Stimulated activated CD4-positive, alpha-beta T cell treated with anti-CD3 and anti-CD28 coated beads, Interleukin-1b, Interleukin-23, amount 100 ng/mL, for 24 hours (primary cell): ENCODE data around the gene SBSN.
"Not testable (repeated sequence)": the region's sequence is repeated elsewhere in the genome, so short reads cannot be mapped to it uniquely, and the experiment has no call there.

ENCODE experiments used
- DNase-seq, 4 experiments: peaks; one replicate each; pipeline ENCODE4 v3.0.0-alpha.2; 2020; ENCODE audit warnings: low read depth in 4 of 4, low spot score in 1 of 4

The SBSN gene

GRCh38 chr19:35476149-35476548 is 52.0 kb downstream of the SBSN start:
- no peak for DNase-seq

DNA sequence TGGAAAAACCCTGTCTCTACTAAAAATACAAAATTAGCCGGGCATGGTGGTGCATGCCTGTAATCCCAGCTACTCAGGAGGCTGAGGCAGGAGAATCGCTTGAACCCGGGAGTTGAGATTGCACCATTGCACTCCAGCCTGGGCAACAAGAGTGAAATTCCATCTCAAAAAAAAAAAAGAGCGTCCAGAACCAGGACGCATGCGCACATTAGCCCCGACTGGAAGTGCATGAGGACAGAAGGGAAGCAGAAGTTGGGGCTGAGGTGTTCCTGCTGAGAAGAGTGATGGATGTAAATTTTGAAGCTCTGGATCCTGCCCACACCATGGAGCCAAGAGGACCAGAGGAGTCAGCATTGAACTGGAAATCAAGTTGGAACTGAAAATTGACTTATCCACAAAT is 53.5 kb downstream of the SBSN start:
- DNase-seq: not testable (repeated sequence)

GRCh38 chr19:35474104-35474503 is 54.0 kb downstream of the SBSN start:
- DNase-seq: no peak
